ENCODE measurements around the gene CPXM2. TPM values are rescaled to one million over a fixed set of nuclear protein-coding genes. Genes with fewer than 3 reads are reported as not detected.

Gene CPXM2
- polyA plus RNA-seq, 1 donor (not counting 4 experiments of a cell fraction or from before 2014, with no cell fraction given) = 0.03 TPM

DNA sequence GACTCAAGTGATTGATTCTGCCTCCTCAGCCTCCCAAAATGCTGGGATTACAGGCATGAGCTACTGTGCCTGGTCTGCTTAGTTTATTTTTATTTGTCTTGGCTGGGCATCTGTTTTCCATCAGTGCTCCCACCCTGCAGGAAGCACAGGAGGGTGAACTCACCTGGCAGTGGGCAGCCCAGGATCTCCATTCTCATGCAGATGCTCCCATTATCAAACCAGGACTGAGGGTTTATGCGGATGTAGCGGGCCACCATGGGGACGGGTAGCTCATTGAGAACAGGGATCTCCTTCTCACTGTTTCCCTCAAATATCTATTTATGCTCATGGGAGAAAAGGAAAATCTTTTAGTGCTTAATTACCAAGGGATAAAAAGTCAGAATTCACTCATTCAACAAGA is 93.8 kb downstream of the CPXM2 start:
- dilution Hi-C loops (cut with MboI; ENCODE audit: extremely low pct_ligation_motif_present, low sequenced_read_pairs) = no loop called here
- no peak overlapping the region for H3K4me2 ChIP-seq (ENCODE audit: control insufficient read depth, extremely low read depth, insufficient read depth, low read depth, low read length)
- FAIRE-seq (no peak), DNase-seq (ENCODE audit: low read depth, low spot score) (no peak)
- no peaks in the 10 kb centered on the region for H3K36me3 ChIP-seq (ENCODE audit: control insufficient read depth in 2 of 2, extremely low read depth in 1 of 2, insufficient read depth in 2 of 2, low read length in 2 of 2)
- no peak for TF ChIP-seq EZH2 (IDR thresholded peaks at IDR 0.05; ENCODE audit: low read length)
- TF ChIP-seq, protein P1, sequence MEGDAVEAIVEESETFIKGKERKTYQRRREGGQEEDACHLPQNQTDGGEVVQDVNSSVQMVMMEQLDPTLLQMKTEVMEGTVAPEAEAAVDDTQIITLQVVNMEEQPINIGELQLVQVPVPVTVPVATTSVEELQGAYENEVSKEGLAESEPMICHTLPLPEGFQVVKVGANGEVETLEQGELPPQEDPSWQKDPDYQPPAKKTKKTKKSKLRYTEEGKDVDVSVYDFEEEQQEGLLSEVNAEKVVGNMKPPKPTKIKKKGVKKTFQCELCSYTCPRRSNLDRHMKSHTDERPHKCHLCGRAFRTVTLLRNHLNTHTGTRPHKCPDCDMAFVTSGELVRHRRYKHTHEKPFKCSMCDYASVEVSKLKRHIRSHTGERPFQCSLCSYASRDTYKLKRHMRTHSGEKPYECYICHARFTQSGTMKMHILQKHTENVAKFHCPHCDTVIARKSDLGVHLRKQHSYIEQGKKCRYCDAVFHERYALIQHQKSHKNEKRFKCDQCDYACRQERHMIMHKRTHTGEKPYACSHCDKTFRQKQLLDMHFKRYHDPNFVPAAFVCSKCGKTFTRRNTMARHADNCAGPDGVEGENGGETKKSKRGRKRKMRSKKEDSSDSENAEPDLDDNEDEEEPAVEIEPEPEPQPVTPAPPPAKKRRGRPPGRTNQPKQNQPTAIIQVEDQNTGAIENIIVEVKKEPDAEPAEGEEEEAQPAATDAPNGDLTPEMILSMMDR (optimal IDR thresholded peaks at IDR 0.05 in 1 of 3, IDR thresholded peaks at IDR 0.05 in 1 of 3, conservative IDR thresholded peaks at IDR 0.05 in 1 of 3; ENCODE audit: extremely low read depth in 1 of 3, insufficient read depth in 2 of 3, low read length in 3 of 3) = no peak
- H3K27ac ChIP-seq (ENCODE audit: control insufficient read depth, insufficient read depth, low read length) = no peak overlapping the region
- peaks cover 5% of the 10 kb centered on the region for H3K4me1 ChIP-seq (ENCODE audit: control insufficient read depth, extremely low read depth, insufficient read depth, low read length)
- H3K4me3 ChIP-seq (ENCODE audit: control insufficient read depth in 2 of 3, extremely low read depth in 1 of 3, insufficient read depth in 2 of 3, low read depth in 1 of 3, low read length in 3 of 3) = no peak overlapping the region
- H3K9me3 ChIP-seq (ENCODE audit: control insufficient read depth, low read depth, low read length) = no peaks in the 10 kb centered on the region
- H3K9me1 ChIP-seq (ENCODE audit: control insufficient read depth, extremely low read depth, insufficient read depth, low read length) = no peaks in the 10 kb centered on the region
- no peaks in the 10 kb centered on the region for H3K79me2 ChIP-seq (ENCODE audit: control insufficient read depth, insufficient read depth, low read length)
- no peak overlapping the region for H2AFZ ChIP-seq (ENCODE audit: control insufficient read depth, low read length)
- H3K27me3 ChIP-seq (ENCODE audit: control insufficient read depth, extremely low read depth, insufficient read depth, low read length) = no peaks in the 10 kb centered on the region
- H3K9ac ChIP-seq (ENCODE audit: control insufficient read depth, extremely low read depth, insufficient read depth, low read length) = no peak overlapping the region
- no peaks in the 10 kb centered on the region for H4K20me1 ChIP-seq (ENCODE audit: control insufficient read depth, extremely low read depth, insufficient read depth, low read length)

DNA sequence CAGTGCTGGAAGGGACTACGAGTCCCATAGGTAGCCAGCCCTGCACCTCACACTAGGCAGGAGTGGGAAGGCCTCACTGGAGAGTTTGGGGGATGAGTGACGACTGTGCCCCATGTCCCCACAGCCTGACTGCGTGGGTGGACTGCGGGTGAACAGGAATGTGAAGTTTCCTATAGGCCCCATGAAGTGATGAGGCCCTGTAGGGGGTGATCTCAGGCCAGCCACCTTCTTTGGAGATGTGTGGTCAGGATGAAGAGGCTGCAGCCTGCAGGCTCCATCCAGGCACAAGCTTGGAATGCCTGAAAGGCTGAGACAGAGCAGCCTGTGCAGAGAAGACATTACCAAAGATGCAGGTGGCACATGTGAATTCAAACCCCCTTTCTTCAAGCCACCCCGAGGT is 94.9 kb downstream of the CPXM2 start:
- Histone ChIP-seq H2AFZ (ENCODE audit: control insufficient read depth, low read length) (no peak overlapping the region), H3K4me3 (ENCODE audit: control insufficient read depth in 2 of 3, extremely low read depth in 1 of 3, insufficient read depth in 2 of 3, low read depth in 1 of 3, low read length in 3 of 3) (no peak overlapping the region), H3K27ac (ENCODE audit: control insufficient read depth, insufficient read depth, low read length) (no peak overlapping the region), H3K36me3 (ENCODE audit: control insufficient read depth in 2 of 2, extremely low read depth in 1 of 2, insufficient read depth in 2 of 2, low read length in 2 of 2) (no peaks in the 10 kb centered on the region), H3K79me2 (ENCODE audit: control insufficient read depth, insufficient read depth, low read length) (no peaks in the 10 kb centered on the region), H3K27me3 (ENCODE audit: control insufficient read depth, extremely low read depth, insufficient read depth, low read length) (no peaks in the 10 kb centered on the region), H3K9ac (ENCODE audit: control insufficient read depth, extremely low read depth, insufficient read depth, low read length) (no peak overlapping the region), H3K4me2 (ENCODE audit: control insufficient read depth, extremely low read depth, insufficient read depth, low read depth, low read length) (no peak overlapping the region), H3K9me3 (ENCODE audit: control insufficient read depth, low read depth, low read length) (no peaks in the 10 kb centered on the region), H3K9me1 (ENCODE audit: control insufficient read depth, extremely low read depth, insufficient read depth, low read length) (no peaks in the 10 kb centered on the region), H3K4me1 (ENCODE audit: control insufficient read depth, extremely low read depth, insufficient read depth, low read length) (peaks cover 5% of the 10 kb centered on the region), H4K20me1 (ENCODE audit: control insufficient read depth, extremely low read depth, insufficient read depth, low read length) (no peaks in the 10 kb centered on the region)
- DNase-seq (ENCODE audit: low read depth, low spot score) (no peak), FAIRE-seq (no peak)
- TF ChIP-seq, protein P1 (optimal IDR thresholded peaks at IDR 0.05 in 1 of 3, IDR thresholded peaks at IDR 0.05 in 1 of 3, conservative IDR thresholded peaks at IDR 0.05 in 1 of 3; ENCODE audit: extremely low read depth in 1 of 3, insufficient read depth in 2 of 3, low read length in 3 of 3) = no peak
- no peak for TF ChIP-seq EZH2 (IDR thresholded peaks at IDR 0.05; ENCODE audit: low read length)
- dilution Hi-C loops (cut with MboI; ENCODE audit: extremely low pct_ligation_motif_present, low sequenced_read_pairs) = no loop called here
